GM18519 (cell line): ENCODE measurements around the gene SLMAP.

Experiments
- ATAC-seq: cut with Tn5 transposase; IDR thresholded peaks from one replicate; pipeline ENCODE4 v1.9.1; 2021; ENCODE audit warnings: mild to moderate bottlenecking, moderate library complexity; ENCODE audit not compliant: unreplicated experiment, low FRiP score

Gene SLMAP

DNA sequence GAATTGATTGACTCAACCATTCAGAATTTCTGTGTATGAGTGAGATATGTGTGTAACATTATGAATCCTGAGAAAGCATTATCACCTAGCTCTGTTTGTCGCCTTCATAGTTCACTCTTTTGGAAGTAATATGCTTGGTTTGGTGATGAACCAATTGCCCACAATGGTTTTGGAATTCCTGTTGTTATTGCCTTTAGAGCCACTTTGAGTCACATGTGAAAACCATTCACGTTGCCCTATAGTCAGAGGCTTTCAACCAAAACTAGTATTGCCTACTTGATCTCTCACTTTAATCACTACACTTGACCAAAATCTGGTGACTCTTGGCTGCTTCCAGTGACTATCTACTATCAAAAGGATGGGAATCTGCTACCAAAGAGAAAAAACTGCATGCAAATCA, 173.9 kb downstream of the SLMAP start:
- no peak for ATAC-seq

DNA sequence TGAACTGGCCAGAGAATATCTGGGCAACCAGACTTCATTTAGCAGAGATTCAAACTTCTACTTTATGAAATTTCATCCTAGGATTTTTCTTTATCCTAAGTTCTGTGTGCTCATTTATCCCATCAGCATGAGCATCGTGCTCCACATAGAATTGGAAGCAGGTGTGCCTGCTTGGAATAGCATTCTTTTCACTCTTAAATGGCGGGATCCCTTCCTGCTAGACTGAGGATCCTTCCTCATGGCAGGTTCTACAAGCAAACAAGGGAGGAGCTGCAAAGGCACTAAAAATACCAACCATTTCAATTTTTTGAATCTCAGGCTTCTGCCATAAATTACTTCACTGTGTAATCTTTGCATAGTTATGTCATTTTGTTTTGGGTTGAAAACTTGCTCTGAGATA, 177.5 kb downstream of the SLMAP start:
- no peak for ATAC-seq

DNA sequence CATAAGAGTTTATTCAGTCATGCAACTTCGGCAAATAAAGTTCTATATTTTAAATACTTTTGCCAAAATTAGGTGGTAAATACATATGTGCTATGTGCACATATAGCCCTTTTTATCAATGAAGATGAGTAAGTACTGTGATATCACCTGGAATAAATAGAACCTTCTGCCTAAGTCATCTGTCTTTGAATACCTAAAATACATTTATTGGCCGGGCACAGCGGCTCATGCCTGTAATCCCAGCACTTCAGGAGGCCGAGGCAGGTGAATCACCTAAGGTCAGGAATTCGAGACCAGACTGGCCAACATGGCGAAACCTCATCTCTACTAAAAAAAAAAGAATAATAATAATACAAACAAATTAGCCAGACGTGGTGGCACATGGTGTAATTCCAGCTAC, 178.3 kb downstream of the SLMAP start:
- ATAC-seq, result no peak

DNA sequence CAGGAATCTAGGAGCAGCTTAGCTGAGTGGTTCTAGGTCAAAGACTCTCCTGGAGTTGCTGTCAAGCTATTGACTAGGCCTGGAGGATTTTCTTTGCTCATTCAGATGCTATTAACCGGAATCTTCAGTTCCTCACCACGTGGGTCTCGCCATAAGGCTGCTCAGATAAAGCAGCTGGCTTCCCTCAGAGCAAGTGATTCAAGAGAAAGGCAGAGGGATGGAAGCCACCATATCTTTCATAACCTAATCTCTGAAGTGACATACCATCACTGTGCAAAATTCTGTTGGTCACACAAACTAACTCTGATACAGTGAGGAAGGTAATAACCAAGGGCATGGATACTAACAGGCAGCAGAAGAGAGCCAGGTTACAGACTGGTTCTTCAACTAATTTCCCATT, 179.4 kb downstream of the SLMAP start:
- no peak for ATAC-seq

DNA sequence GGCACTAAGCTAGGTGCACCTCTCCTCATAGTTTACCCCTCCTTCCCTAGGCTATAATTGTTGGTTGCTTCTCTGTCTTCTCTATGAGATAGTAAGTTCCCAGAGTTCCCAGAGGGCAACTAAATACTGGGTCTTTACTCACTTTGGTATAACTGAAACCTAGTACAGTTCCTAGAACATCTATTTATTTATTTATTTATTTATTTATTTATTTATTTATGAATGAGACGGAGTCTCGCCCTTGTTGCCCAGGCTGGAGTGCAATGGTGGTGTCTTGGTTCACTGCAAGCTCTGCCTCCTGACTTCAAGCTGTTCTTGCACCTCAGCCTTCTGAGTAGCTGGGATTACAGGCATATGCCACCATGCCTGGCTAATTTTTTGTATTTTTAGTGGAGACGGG, 181.0 kb downstream of the SLMAP start:
- no peak for ATAC-seq

DNA sequence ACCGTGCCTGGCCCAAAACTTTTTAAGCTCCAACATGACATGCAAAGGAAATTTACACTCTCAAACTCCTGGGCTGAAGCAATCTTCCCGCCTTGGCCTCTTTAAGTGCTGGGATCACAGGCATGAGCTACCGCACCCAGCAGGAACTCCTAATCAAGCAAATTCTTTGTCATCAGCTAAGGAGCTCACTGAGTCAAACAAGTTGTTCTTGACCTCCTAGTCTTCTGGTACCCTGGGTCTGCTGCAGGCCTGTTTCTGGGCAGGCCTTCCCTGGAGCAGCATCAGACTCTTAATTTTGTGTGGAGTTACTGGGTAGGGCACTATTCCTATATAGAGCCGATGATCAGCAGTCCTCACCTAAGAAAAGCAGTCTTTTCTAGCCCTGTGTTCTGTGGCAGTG, 183.7 kb downstream of the SLMAP start:
- no peak for ATAC-seq

DNA sequence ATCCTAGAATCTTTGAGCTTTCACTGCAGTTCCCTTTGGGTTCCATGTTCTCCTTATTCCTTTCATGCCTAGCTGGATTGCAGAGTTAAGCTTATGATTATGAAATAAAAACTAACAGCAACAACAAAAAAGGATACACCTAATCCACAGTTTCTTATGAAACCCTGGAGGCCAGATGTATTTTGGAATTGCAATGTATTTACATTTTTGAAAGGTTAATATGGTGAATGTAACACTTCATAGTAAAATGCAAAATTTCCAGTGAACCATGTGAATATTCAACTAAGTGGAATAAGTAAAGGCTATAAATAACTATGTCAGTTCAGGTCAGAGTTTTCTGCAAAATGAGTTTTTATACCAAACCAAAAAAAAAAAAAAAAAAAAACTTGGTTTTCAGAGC, 186.3 kb downstream of the SLMAP start:
- no peak for ATAC-seq

DNA sequence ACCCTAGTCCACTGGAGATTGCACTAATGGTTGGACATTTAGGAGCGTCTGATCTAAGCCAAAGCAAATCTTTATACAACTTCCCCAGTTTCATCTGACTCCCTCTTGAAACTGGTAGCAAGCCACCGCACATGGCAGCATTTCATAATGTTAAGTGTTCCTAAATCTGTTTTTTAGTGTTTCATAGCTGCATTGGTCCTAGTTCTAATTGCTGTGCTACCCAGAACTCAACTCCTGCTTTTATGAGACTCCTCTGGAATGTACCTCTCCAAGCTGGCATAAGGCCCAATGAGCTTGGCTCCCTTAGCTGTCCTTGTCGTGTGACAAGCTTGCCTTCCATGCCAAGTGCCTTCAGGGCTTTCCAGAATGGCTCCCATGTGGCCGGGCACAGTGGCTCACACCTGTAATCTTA, 186.8 kb downstream of the SLMAP start:
- no peak for ATAC-seq

DNA sequence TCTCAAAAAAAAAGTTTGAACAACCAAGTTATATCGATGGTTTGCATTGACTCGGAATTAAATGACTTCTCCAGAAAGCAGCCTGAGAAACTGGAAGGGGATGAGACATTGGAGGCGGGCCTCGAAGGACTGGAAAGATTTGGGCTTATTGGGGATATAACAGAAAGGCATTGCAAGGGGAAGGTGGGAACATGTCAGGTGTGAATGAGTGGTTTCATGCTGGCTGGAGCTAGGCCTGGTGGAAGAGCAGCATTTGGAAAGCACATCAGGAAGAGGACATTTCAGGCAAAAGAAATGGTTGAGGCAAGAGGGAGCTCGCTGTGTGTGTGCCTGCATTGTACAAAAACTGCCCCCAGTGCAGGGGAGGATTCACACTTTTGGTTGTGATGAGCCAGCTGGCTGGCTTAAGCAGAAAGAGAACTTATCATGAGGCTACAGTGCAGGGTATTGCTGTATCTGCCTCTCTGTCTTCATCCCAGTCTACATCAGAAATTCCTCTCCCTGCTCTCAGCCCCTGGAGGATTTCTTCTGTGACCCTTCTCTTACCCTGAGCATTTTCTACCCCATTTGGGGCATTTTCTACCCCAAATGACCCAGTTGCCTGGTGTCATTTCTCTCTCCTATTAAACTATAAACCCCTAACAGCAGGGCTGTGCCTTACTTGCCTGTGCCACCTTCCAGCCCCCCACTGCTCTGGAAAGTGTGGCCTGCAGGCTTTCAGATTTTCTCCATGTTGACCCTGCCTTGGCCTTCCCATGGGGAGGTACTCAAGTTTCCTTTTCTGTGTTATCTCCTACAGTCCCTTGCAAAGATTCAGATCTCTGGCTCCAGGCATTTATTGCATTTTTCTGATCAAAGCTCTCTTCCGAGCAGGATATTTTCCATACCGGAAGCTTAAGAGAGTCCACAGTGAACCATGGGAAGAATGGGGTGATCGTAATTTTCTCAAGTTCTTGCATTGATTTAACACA, 187.7 kb downstream of the SLMAP start:
- ATAC-seq, result no peak

DNA sequence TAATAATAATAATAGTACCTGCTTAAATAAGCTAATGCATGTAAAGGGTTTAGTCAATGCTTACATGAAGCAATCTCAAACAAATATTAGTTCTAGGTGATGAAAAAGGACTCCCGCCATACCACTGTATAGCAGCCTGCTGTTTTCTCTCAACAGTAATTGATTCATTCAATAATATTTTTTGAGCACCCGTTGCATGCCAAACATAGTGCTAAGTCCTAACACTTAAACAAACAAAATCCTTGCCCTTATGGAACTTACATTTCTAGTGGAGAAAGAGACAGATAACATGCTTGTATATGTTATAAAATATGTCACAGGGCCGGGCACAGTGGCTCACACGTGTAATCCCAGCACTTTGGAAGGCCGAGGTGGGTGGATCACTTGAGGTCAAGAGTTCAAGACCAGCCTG, 190.9 kb downstream of the SLMAP start:
- no peak for ATAC-seq

DNA sequence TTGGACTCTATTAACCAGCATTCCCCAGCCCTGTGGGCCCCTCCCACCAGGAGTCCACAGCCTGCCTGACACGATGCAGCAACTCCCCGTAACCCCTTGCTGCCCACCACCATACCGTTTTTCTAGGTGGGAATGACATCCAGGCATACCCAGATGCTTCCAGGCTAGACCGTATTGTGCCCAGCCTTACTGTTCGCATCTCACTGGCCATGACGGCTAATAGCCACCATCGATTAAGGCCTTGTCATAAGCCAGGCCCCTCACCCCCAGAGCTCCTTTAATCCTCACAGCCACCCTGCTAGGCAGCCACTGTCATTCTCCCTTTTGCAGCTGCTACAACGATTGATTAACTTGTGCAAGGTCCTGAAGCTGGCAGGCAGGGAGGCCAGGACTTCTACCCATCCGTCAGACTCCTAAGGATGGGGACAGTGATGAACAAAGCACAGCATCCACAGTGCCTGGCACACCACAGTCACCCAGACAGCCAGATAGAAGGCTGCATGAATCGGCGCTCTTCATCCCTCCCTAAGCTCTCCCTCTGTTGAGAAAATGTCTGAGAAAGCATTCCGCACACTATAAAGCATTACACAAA, 192.1 kb downstream of the SLMAP start:
- no peak for ATAC-seq

DNA sequence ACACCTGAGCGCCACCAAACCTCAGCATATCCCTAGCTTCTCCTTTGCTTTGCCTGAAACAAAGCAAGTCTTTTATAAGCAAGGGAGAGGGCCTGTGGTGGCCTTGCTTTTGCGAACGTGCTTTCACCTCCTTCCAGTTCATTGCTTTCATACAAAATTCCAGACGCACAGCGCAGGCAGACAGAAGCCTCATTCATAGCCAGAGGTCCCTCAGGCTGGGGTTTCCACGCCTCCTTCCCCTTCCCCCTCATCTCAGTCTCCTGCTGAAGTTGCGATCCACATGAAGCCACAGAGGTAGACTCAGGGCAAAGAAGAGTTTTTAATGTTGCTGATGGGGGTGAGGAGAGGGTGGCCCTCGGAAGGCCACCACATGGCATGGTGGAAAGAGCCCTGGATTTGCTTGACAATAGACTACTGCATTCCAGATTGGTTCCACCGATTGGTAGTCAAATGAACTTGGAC, 192.7 kb downstream of the SLMAP start:
- no peak for ATAC-seq

DNA sequence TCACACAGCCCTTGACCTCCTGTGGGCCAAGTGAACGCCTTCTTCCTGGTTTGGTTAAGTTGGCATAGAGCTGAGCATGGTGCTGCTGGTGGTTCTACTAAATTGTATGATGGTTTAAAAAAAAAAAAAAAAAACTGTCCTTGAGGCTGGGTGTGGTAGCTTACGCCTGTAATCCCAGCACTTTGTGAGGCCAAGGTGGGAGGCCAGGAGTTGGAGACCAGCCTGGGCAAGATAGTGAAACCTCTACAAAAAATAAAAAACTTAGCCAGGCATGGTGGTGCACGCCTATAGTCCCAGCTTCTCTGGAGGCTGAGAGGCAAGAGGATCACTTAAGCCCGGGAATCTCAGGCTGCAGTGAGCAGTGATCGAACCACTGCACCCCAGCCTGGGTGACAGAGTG, 193.2 kb downstream of the SLMAP start:
- no peak for ATAC-seq

DNA sequence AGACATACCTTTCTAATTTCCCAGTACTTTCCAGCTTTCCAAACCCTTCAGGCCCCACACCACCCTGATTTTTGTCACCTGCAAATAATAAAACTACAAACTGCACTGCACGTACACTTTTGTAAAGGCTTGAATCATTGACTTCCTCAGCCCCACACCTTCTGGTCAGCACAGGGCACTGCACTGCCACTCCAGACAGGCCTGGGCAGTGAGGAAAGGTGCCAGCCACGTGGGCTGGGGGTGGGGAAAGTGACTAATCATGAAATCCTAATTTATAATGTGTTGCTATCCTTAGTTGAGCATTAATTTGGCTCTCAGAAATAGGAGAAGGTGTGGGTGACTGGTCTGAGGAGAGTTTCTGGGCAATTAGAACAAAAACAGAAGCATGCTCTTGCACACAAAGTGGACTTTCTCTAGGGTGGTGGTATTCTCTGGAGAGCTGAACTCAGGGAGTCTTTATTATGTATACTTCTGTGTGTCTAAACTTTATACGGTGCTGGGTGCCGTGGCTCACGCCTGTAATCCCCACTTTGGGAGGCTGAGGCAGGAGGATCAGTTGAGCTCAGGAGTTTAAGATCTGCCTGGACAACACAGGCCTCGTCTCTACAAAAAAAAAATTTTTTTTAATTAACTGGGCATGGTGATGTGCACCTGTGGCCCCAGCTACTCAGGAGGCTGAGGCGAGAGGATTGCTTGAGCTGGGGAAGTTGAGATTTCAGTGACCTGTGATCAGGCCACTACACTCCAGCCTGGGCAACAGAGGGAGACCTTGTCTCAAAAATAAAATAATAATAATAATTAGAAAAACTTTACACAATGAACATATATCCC, 193.9 kb downstream of the SLMAP start:
- ATAC-seq, result no peak

DNA sequence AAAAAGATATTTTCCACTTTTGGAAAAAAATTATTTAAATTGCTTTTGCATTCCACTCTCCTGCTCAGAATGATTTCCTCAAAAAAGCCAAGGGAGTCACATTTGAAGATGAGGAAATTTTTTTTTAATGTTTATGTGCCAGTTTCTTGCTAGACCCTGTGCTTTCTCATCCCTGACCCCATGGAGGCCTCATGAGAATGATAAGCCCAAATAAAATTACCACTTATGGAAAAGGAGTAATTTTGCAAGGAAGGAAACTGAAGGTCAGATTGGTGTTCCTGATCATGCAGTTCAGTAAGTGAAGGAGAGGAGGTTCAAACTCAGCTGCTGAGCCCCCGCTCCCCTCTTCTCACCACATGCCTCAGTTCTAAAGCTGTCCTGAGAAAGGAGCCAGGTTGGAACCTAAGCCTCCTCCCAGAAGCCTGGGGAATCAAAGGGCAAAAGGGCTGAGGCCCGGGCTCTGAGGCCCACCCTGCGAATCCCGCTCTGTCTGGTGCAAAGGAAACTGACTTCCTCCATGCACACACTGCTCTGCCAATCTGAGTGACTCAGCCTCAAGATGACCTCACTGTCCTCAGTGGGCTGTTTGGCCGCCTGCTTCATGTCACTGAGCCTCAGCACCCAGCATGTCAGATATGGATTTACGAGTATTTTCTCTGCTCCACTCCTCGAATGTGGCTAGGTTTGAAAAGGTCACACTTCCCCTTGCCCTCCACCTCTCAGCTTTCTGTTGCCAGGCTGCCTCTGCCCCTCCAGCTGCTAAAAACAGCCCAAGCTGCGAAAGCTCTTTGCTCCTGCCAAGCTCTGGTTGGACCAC, 195.2 kb downstream of the SLMAP start:
- ATAC-seq, result no peak

DNA sequence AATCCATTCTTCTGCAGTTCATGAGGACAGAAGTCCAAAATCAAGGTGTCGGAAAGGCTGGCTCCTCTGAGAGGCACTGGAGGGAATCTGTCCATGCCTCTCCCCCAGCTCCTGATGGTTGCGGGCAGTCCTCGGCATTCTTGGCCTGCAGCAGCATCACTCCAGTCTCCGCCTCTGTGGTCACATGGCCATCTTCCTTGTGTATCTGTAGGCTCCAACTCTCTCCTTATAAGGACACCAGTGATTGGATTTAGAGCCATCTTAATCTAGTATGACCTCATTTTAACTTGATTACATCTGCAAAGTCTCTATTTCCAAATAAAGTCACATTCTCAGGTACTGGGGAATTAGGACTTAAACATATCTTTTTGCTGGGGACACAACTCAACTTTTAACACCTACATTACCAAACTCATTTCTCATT, 196.1 kb downstream of the SLMAP start:
- ATAC-seq, result no peak

DNA sequence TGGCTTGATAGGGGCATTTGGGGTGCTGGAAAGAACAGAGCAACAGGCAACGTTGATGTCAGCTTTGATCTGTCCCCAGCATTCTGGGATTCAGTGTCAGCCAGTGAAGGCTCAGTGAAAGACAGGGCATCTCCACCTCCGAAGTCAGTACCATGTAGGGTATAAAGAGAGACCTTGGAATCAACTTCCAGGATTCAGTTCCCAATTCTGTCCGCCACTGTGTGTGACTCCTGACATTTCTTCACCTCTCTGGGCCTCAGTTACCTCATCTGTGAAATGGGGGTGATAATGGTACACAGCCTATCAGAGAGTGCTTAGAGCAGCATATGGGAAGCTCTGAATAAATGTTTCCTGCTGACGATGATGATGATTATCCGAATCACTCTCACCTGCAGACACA, 196.5 kb downstream of the SLMAP start:
- ATAC-seq, result no peak

DNA sequence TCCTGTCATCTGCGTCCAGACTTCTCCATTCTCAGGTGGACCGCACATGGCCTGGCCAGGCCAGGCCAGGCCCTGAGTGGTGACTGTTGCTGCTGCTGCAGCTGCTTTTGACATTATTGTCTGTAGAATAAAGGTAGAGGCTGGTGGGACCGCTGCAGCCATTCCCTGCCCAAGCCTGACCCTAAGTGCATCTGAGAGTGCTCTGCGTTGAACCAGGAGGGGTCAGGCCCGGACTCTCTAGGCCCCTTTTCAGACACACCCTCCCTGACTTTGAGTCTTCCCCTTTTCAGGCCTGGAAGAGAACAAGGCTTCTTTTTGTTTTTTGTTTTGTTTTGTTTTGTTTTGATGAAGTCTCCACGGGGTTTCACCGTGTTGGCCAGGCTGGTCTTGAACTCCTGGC, 197.5 kb downstream of the SLMAP start:
- no peak for ATAC-seq

DNA sequence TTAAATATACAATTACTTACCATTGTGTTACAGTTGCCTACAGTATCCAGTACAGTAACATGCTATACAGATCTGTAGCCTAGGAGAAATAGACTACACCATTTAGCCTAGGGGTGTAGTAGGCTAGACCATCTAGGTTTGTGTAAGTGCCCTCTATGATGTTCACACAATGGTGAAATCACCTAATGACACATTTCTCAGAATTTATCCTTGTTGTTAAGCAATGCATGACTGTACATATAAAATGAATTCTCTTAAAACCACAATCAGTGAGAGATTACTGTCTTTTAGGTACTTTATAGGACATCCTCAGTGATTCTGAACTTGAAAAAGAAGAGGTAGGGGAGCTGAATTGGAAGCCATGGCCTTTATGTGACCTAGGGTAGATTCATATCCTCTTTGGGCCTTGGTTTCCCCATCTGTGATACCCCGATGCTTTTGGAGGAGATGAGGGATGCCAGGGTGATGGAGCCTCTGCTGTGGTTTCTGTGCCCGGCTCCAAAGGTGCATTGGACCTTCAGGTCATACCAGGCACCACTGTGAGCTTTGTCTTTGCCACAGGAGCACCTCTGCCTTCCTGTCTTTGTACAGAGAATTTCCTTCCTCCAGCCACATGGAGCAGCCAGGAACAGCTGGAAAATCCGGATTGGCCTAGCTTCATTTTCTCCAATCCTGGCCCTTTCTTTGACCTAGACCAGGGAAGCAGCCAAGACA, 200.2 kb downstream of the SLMAP start:
- ATAC-seq, result no peak

DNA sequence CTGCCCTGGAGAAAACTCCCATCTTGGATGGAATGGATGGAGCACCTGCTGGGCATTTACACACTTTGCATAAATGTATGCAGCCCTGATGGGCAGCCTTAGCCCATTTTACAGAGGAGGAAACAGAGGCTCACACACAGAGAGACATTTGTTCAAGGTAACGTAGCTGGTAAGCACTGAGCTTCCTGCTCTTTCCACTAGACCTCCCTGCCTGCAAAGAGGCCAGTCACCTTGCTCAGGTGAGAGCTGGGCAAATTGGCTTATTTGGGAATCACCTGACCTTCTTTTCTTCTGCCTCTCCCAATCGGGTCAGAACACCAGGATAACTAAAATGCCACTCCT, 200.7 kb downstream of the SLMAP start:
- no peak for ATAC-seq
